ENCODE measurements around the gene TRIM2. TPM values are rescaled to one million over a fixed set of nuclear protein-coding genes. Genes with fewer than 3 reads are reported as not detected.
A peak's percentile ranks its signal among the peaks of the same experiment; 100 is the strongest.

TRIM2 gene
- total RNA-seq, 1 donor from 2014 or later, result not detected

- Mint-ChIP-seq H3K36me3 (ENCODE audit: low read depth) (no peaks in the 10 kb centered on the region), H3K4me3 (no peak overlapping the region), H3K27me3 (peaks cover 10% of the 10 kb centered on the region), H3K9me3 (no peaks in the 10 kb centered on the region), H3K27ac (no peak overlapping the region), H3K4me1 (peaks cover 12% of the 10 kb centered on the region)
- intact Hi-C loops (cut with micrococcal nuclease), result no loop called here
- DNase-seq, result no peak
These were observed 133.4 kb downstream of the TRIM2 start for GRCh38 chr4:153337686-153338085.

GRCh38 chr4:153341575-153342090, 137.4 kb downstream of the TRIM2 start:
- Mint-ChIP-seq H3K27ac (no peak overlapping the region), H3K4me3 (no peak overlapping the region), H3K36me3 (ENCODE audit: low read depth) (no peaks in the 10 kb centered on the region), H3K27me3 (peaks cover 10% of the 10 kb centered on the region), H3K9me3 (no peaks in the 10 kb centered on the region), H3K4me1 (peaks cover 23% of the 10 kb centered on the region)
- DNase-seq, result peak; percentile 52
- intact Hi-C loops (cut with micrococcal nuclease), result no loop called here

DNA sequence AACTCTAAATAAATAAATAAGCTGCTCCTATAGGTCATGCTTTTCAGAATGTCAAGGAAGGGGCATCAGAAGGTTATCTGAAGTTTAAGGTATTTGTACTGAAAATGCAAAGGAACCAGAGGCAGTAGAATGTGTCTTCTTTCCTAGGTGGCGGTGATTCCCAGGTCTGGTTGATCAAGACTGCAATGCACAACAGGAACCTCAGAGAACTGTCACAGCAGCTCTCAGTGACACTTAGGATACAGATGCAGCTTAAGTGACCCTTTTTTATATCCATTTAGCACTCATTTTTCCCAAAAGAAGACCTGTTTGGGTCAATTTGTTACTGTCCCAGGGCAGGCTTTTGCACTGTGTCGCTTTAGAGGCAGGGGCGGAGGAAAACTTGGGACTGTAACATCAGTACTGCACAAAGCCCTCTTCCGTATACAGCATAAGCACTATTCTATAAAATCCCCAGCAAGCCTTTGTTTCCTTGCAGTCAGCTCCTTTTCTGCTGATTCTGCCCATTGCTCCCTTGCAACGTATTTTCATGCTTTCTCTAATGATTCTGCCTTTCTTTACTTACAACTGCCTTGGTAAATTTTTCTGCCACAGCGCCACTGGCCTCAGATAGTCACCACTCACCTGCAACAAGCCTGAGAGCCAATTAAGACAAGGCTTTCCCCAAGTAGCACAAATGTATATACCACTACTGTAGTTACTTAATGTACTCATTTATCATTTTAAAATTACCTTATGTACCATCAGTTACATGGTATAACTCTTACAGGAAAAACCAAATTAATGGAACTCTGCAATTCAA, 138.7 kb downstream of the TRIM2 start:
- no peak overlapping the region for H3K27ac Mint-ChIP-seq
- H3K36me3 Mint-ChIP-seq (ENCODE audit: low read depth), result no peaks in the 10 kb centered on the region
- H3K9me3 Mint-ChIP-seq, result no peaks in the 10 kb centered on the region
- DNase-seq, result peak; percentile 54
- H3K4me1 Mint-ChIP-seq, result peaks cover 36% of the 10 kb centered on the region
- intact Hi-C loops (cut with micrococcal nuclease), result no loop called here
- H3K4me3 Mint-ChIP-seq, result no peak overlapping the region
- H3K27me3 Mint-ChIP-seq, result peaks cover 10% of the 10 kb centered on the region

DNA sequence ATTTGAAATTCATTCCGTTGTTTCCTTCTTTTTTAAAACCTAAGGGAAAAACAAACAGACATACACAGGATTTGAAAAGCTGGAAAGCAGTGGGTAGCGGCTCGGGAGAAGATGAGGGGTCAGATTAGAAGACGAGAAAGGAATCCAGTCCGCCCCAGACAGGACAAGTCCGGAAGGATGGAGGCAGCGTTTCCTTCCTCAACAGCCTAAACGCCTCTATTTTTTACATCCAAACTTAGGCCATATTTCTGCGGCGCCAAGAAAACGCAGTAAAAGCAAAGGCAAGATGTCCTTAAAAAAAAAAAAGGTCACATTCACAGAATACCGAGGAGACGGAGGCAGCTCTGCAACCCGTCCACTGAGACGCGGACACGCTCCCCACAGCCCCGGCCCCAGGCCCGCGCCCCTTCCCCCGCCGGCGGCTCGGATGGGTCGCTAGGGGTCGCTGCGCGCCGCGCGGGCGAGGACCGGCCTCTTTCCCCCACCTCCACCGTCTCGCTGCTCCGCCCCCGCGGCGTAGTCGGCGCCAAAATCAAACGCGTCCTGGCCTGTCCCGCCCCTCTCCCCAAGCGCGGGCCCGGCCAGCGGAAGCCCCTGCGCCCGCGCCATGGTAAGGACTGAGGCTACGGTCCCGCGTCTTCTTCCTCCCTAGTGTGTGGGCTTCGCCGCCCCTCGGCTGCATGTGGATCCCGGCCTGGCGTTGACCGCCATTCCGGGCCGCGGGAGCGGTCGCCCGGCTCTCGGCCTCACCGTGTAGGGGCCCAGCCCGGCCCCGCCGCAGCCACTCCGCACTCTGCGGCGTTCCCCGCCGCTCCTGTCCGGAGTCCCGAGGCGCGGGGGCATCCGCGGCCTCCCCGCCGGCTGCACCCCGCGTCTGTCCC, 140.1 kb downstream of the TRIM2 start, which contains the start of gene MND1:
MND1 (plus strand) TSS at position 558 of the 881 bp plus-strand sequence; CDS start at position 608, 50 bp downstream.
- no peaks in the 10 kb centered on the region for H3K9me3 Mint-ChIP-seq
- H3K4me1 Mint-ChIP-seq, result peaks cover 46% of the 10 kb centered on the region
- peak within 1 kb of the TSS; percentile 90 for H3K27ac Mint-ChIP-seq
- no peaks in the 10 kb centered on the region for H3K36me3 Mint-ChIP-seq (ENCODE audit: low read depth)
- peak; percentile 98 for DNase-seq
- peaks cover 10% of the 10 kb centered on the region for H3K27me3 Mint-ChIP-seq
- intact Hi-C loops (cut with micrococcal nuclease), result loop anchor here (1.0 to 2.0 kb wide), 7 partner anchors 90 to 406 kb away; no protein-coding TSS in a partner anchor
- peak within 1 kb of the TSS; percentile 93 for H3K4me3 Mint-ChIP-seq

GRCh38 chr4:153345012-153345981, 141.1 kb downstream of the TRIM2 start:
- H3K27me3 Mint-ChIP-seq, result peaks cover 10% of the 10 kb centered on the region
- peaks cover 3% of the 10 kb centered on the region for H3K36me3 Mint-ChIP-seq (ENCODE audit: low read depth)
- H3K4me3 Mint-ChIP-seq, result peak overlapping the region; percentile 93
- peak; percentile 87 for DNase-seq
- peak overlapping the region; percentile 90 for H3K27ac Mint-ChIP-seq
- no peaks in the 10 kb centered on the region for H3K9me3 Mint-ChIP-seq
- H3K4me1 Mint-ChIP-seq, result peaks cover 51% of the 10 kb centered on the region
- intact Hi-C loops (cut with micrococcal nuclease), result loop anchor here (1.0 to 2.0 kb wide), 6 partner anchors 89 to 298 kb away; no protein-coding TSS in a partner anchor

DNA sequence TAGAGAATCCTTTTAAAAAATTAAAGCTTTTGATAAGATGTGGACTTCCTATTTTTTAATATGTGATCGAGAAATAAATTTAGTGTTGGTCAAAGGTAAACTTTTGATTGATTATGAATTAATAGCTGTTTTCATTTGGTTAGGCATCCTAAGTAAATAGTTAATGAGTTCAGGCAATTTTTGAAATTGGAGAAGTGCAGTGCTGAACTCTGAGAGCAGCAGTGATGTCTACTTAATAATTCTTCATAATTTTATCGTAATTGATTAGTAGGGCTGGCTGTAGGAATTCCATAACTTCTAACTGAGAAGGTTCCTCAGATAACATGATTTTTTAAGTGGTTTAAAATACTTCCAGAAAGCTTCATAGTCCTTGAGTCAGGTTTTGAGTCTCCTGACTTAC, 141.8 kb downstream of the TRIM2 start:
- intact Hi-C loops (cut with micrococcal nuclease), result no loop called here
- Mint-ChIP-seq H3K27ac (no peak overlapping the region), H3K27me3 (peaks cover 8% of the 10 kb centered on the region), H3K4me3 (peak overlapping the region; percentile 93), H3K9me3 (no peaks in the 10 kb centered on the region), H3K4me1 (peaks cover 52% of the 10 kb centered on the region), H3K36me3 (ENCODE audit: low read depth) (peaks cover 6% of the 10 kb centered on the region)
- DNase-seq, result no peak

- no peaks in the 10 kb centered on the region for H3K9me3 Mint-ChIP-seq
- H3K27me3 Mint-ChIP-seq, result peaks cover 4% of the 10 kb centered on the region
- no peak overlapping the region for H3K27ac Mint-ChIP-seq
- intact Hi-C loops (cut with micrococcal nuclease), result no loop called here
- peaks cover 6% of the 10 kb centered on the region for H3K36me3 Mint-ChIP-seq (ENCODE audit: low read depth)
- H3K4me3 Mint-ChIP-seq, result no peak overlapping the region
- DNase-seq, result no peak
- peaks cover 48% of the 10 kb centered on the region for H3K4me1 Mint-ChIP-seq
These were observed 142.3 kb downstream of the TRIM2 start for GRCh38 chr4:153346563-153346962.

- H3K4me3 Mint-ChIP-seq, result no peak overlapping the region
- H3K27ac Mint-ChIP-seq, result no peak overlapping the region
- no peaks in the 10 kb centered on the region for H3K9me3 Mint-ChIP-seq
- peaks cover 1% of the 10 kb centered on the region for H3K27me3 Mint-ChIP-seq
- peaks cover 6% of the 10 kb centered on the region for H3K36me3 Mint-ChIP-seq (ENCODE audit: low read depth)
- intact Hi-C loops (cut with micrococcal nuclease), result no loop called here
- DNase-seq, result no peak
- peaks cover 44% of the 10 kb centered on the region for H3K4me1 Mint-ChIP-seq
These were observed 142.9 kb downstream of the TRIM2 start for GRCh38 chr4:153347117-153347516.

DNA sequence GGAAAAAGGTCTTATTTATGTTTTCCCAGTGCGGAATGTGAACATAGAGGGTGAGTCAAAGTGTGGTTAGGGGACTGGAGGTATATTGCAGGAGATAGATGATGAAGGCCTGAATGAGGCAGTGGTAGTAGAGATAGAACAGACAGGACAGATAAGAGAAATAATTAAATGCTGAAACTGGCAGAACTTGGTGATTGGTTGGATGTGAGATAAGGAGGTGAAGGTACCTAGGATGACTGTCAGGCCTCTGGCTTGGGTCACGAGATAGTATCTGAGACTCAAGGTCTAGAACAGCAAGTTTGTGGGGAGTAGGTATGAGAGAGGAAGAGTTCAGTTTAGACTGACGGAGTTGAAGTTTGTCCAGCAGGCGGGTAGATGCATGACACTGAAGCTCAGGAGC, 143.8 kb downstream of the TRIM2 start:
- H3K27ac Mint-ChIP-seq, result no peak overlapping the region
- peaks cover 9% of the 10 kb centered on the region for H3K36me3 Mint-ChIP-seq (ENCODE audit: low read depth)
- no peaks in the 10 kb centered on the region for H3K27me3 Mint-ChIP-seq
- H3K9me3 Mint-ChIP-seq, result no peaks in the 10 kb centered on the region
- H3K4me1 Mint-ChIP-seq, result peaks cover 44% of the 10 kb centered on the region
- intact Hi-C loops (cut with micrococcal nuclease), result no loop called here
- no peak overlapping the region for H3K4me3 Mint-ChIP-seq
- no peak for DNase-seq

GRCh38 chr4:153349206-153349805, 145.1 kb downstream of the TRIM2 start:
- intact Hi-C loops (cut with micrococcal nuclease), result no loop called here
- no peak overlapping the region for H3K4me3 Mint-ChIP-seq
- no peaks in the 10 kb centered on the region for H3K9me3 Mint-ChIP-seq
- DNase-seq, result no peak
- no peaks in the 10 kb centered on the region for H3K27me3 Mint-ChIP-seq
- peaks cover 9% of the 10 kb centered on the region for H3K36me3 Mint-ChIP-seq (ENCODE audit: low read depth)
- H3K4me1 Mint-ChIP-seq, result peaks cover 42% of the 10 kb centered on the region
- no peak overlapping the region for H3K27ac Mint-ChIP-seq

DNA sequence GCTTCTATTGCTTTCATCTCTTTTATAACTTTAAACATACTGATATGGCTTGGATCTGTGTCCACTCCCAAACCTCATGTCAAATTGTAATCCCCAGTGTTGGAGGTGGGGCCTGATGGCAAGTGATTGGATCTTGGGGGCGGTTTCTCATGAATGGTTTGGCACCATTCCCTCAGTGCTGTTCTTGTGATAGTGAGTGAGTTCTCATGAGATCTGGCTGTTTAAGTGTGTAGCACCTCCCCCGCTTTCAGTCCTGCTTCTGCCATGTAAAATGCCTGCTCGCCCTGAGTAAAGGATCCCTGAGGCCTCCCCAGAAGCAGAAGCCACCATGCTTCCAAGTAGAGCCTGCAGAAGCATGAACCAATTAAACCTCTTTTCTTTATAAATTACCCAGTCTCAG, 157.9 kb downstream of the TRIM2 start:
- Mint-ChIP-seq H3K27me3 (no peaks in the 10 kb centered on the region), H3K36me3 (ENCODE audit: low read depth) (peaks cover 58% of the 10 kb centered on the region), H3K9me3 (peaks cover 4% of the 10 kb centered on the region), H3K4me3 (no peak overlapping the region), H3K27ac (no peak overlapping the region), H3K4me1 (peaks cover 11% of the 10 kb centered on the region)
- DNase-seq, result peak; percentile 46
- intact Hi-C loops (cut with micrococcal nuclease), result no loop called here

GRCh38 chr4:153364061-153364460, 159.8 kb downstream of the TRIM2 start:
- intact Hi-C loops (cut with micrococcal nuclease), result no loop called here
- Mint-ChIP-seq H3K36me3 (ENCODE audit: low read depth) (peaks cover 58% of the 10 kb centered on the region), H3K4me3 (no peak overlapping the region)

More at GRCh38 chr4:153364061-153364460, 159.8 kb downstream of the TRIM2 start:
- Mint-ChIP-seq H3K27ac (no peak overlapping the region), H3K4me1 (peaks cover 11% of the 10 kb centered on the region), H3K27me3 (no peaks in the 10 kb centered on the region), H3K9me3 (peaks cover 11% of the 10 kb centered on the region)
- DNase-seq, result no peak

Measured in activated CD4-positive, alpha-beta T cell treated with anti-CD3 and anti-CD28 coated beads, Interleukin-2, amount 10 ng/mL, durations not matched to agents 24 days and 14 days (primary cell).